ENCODE measurements around the gene GBP4.

DNA sequence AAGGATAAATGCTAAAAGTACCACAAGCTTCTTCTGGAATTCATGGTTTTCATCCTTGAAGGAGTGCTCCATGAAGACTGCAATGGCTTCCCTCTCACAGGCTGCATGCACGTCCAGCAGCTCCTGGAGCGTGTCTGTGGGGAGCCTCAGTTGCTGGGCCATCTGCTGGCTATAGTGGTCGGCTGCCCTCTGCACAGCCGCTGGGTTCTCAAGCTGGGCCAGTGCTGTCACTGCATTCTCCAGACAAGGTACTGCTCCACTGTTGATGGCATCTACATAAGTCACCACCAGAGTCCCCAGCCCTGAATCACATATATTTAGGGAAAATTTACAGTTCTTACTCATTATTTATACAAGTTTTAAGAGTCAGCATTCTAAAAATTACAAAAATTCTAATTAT lies 8.7 kb downstream of the GBP4 start:
- TF ChIP-seq, protein P1, sequence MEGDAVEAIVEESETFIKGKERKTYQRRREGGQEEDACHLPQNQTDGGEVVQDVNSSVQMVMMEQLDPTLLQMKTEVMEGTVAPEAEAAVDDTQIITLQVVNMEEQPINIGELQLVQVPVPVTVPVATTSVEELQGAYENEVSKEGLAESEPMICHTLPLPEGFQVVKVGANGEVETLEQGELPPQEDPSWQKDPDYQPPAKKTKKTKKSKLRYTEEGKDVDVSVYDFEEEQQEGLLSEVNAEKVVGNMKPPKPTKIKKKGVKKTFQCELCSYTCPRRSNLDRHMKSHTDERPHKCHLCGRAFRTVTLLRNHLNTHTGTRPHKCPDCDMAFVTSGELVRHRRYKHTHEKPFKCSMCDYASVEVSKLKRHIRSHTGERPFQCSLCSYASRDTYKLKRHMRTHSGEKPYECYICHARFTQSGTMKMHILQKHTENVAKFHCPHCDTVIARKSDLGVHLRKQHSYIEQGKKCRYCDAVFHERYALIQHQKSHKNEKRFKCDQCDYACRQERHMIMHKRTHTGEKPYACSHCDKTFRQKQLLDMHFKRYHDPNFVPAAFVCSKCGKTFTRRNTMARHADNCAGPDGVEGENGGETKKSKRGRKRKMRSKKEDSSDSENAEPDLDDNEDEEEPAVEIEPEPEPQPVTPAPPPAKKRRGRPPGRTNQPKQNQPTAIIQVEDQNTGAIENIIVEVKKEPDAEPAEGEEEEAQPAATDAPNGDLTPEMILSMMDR (IDR thresholded peaks at IDR 0.05 in 8 of 11, conservative IDR thresholded peaks at IDR 0.05 in 3 of 11): no peak
- TF ChIP-seq POLR2A (IDR thresholded peaks at IDR 0.05): no peak

All from spleen (tissue), 7 donors.